ENCODE results near the gene KIF26B. TPM values are rescaled to one million over a fixed set of nuclear protein-coding genes. Genes with fewer than 3 reads are reported as not detected.

KIF26B gene
- total RNA-seq, 1 experiment from 2014 or later: 0.04 TPM

GRCh38 chr1:245463392-245464165, 308.8 kb downstream of the KIF26B start:
- intact Hi-C loops (cut with micrococcal nuclease): no loop called here
- CTCF ChIA-PET: no interaction called here

GRCh38 chr1:245464290-245464689, 309.5 kb downstream of the KIF26B start:
- POLR2A ChIA-PET (ENCODE audit: unreplicated experiment): no interaction called here
- no peak for ATAC-seq
- H3K27me3 ChIP-seq (ENCODE audit: low read length): peaks cover 87% of the 10 kb centered on the region

More at GRCh38 chr1:245463392-245464165, 308.8 kb downstream of the KIF26B start:
- no peaks in the 10 kb centered on the region for H3F3A ChIP-seq (ENCODE audit: low read length, unreplicated experiment)
- H3K4me3 ChIP-seq (ENCODE audit: low read length): no peak overlapping the region
- no peak for ATAC-seq
- BruUV-seq (replicated peaks): no TSS peak
- no peak overlapping the region for H3K27ac ChIP-seq (ENCODE audit: low read length)
- DNase-seq: no peak
- no peaks in the 10 kb centered on the region for H3K4me1 ChIP-seq (ENCODE audit: insufficient read depth, low read length)
- H3K9me2 ChIP-seq (replicated peaks; ENCODE audit: low read length): no peaks in the 10 kb centered on the region
- H2AFZ ChIP-seq (ENCODE audit: low read length): no peak overlapping the region
- H3K36me3 ChIP-seq (ENCODE audit: low read depth, low read length): no peaks in the 10 kb centered on the region
- POLR2A ChIA-PET (ENCODE audit: unreplicated experiment): no interaction called here
- H3K9ac ChIP-seq (ENCODE audit: low read length): no peak overlapping the region
- peaks cover 89% of the 10 kb centered on the region for H3K27me3 ChIP-seq (ENCODE audit: low read length)
- TF ChIP-seq CTCF (conservative IDR thresholded peaks at IDR 0.05; ENCODE audit: low read depth, low read length) (no peak), EZH2 (IDR thresholded peaks at IDR 0.05; ENCODE audit: low read length, unreplicated experiment) (no peak), EZH2phosphoT487 (IDR thresholded peaks at IDR 0.05; ENCODE audit: borderline replicate concordance, low read length) (no peak)
- no peaks in the 10 kb centered on the region for H3K9me3 ChIP-seq (ENCODE audit: low read length)
- no peaks in the 10 kb centered on the region for H3K79me2 ChIP-seq (ENCODE audit: low read length)
- no peak overlapping the region for H3K4me2 ChIP-seq (ENCODE audit: low read length)
- H4K20me1 ChIP-seq (ENCODE audit: low read length): no peaks in the 10 kb centered on the region

More at GRCh38 chr1:245464290-245464689, 309.5 kb downstream of the KIF26B start:
- no peaks in the 10 kb centered on the region for H3K36me3 ChIP-seq (ENCODE audit: low read depth, low read length)
- no peak overlapping the region for H3K27ac ChIP-seq (ENCODE audit: low read length)
- H3F3A ChIP-seq (ENCODE audit: low read length, unreplicated experiment): no peaks in the 10 kb centered on the region
- no peaks in the 10 kb centered on the region for H3K9me2 ChIP-seq (replicated peaks; ENCODE audit: low read length)
- intact Hi-C loops (cut with micrococcal nuclease): no loop called here
- no peak overlapping the region for H2AFZ ChIP-seq (ENCODE audit: low read length)
- no peak overlapping the region for H3K4me3 ChIP-seq (ENCODE audit: low read length)
- H3K79me2 ChIP-seq (ENCODE audit: low read length): no peaks in the 10 kb centered on the region
- H4K20me1 ChIP-seq (ENCODE audit: low read length): no peaks in the 10 kb centered on the region
- H3K9me3 ChIP-seq (ENCODE audit: low read length): no peaks in the 10 kb centered on the region
- H3K9ac ChIP-seq (ENCODE audit: low read length): no peak overlapping the region
- H3K4me1 ChIP-seq (ENCODE audit: insufficient read depth, low read length): no peaks in the 10 kb centered on the region
- H3K4me2 ChIP-seq (ENCODE audit: low read length): no peak overlapping the region
- CTCF ChIA-PET: no interaction called here
- DNase-seq: no peak
- no peak for TF ChIP-seq CTCF (conservative IDR thresholded peaks at IDR 0.05; ENCODE audit: low read depth, low read length)
- TF ChIP-seq EZH2 (IDR thresholded peaks at IDR 0.05; ENCODE audit: low read length, unreplicated experiment): no peak
- no peak for TF ChIP-seq EZH2phosphoT487 (IDR thresholded peaks at IDR 0.05; ENCODE audit: borderline replicate concordance, low read length)
- no TSS peak for BruUV-seq (replicated peaks)
